Skeletal muscle satellite cell (primary cell): ENCODE data around the gene PROCR.
"Not testable (repeated sequence)": the region's sequence is repeated elsewhere in the genome, so short reads cannot be mapped to it uniquely, and the experiment has no call there.

Experiments
- H3K27me3 ChIP-seq: 2 replicates; pipeline ENCODE4 v1.7.0; 2013; ENCODE audit warnings: low read length; ENCODE audit not compliant: control insufficient read depth, insufficient read depth
- H3K36me3 ChIP-seq: 2 replicates; pipeline ENCODE4 v1.7.0; 2013; ENCODE audit warnings: mild to moderate bottlenecking, control low read depth, low read length; ENCODE audit not compliant: insufficient read depth
- H3K4me1 ChIP-seq: 2 replicates; pipeline ENCODE4 v1.7.0; 2013; ENCODE audit warnings: low read length; ENCODE audit not compliant: control insufficient read depth, insufficient read depth
- H3K4me2 ChIP-seq: 2 replicates; pipeline ENCODE4 v1.7.0; 2013; ENCODE audit warnings: mild to moderate bottlenecking, low read length
- H3K4me3 ChIP-seq: 2 replicates; pipeline ENCODE4 v1.7.0; 2013; ENCODE audit warnings: low read length
- H3K9ac ChIP-seq: 2 replicates; pipeline ENCODE4 v1.7.0; 2013; ENCODE audit warnings: mild to moderate bottlenecking, low read depth, low read length, moderate library complexity
- H3K9me3 ChIP-seq: replicated peaks from 2 replicates; pipeline ENCODE4 v1.7.0; 2013; ENCODE audit warnings: mild to moderate bottlenecking, control low read depth, low read length

Gene PROCR

GRCh38 chr20:35186691-35187289 lies 14.9 kb downstream of the PROCR start:
- not testable (repeated sequence) for H3K4me3 ChIP-seq, H3K9me3 ChIP-seq, H3K4me1 ChIP-seq, H3K9ac ChIP-seq, H3K36me3 ChIP-seq, H3K4me2 ChIP-seq, H3K27me3 ChIP-seq

- H3K9me3 ChIP-seq = no peaks in the 10 kb centered on the region
- no peaks in the 10 kb centered on the region for H3K36me3 ChIP-seq
- H3K9ac ChIP-seq = no peak overlapping the region
- no peak overlapping the region for H3K4me2 ChIP-seq
- H3K27me3 ChIP-seq = peaks cover 7% of the 10 kb centered on the region
- no peaks in the 10 kb centered on the region for H3K4me1 ChIP-seq
- no peak overlapping the region for H3K4me3 ChIP-seq
Measured at GRCh38 chr20:35187584-35188190, 15.8 kb downstream of the PROCR start.

- H3K4me3 ChIP-seq, H3K36me3 ChIP-seq, H3K9ac ChIP-seq, H3K27me3 ChIP-seq, H3K4me2 ChIP-seq, H3K4me1 ChIP-seq, H3K9me3 ChIP-seq: not testable (repeated sequence)
Measured at GRCh38 chr20:35189223-35189622, 17.4 kb downstream of the PROCR start.

GRCh38 chr20:35190556-35190955 lies 18.7 kb downstream of the PROCR start:
- no peaks in the 10 kb centered on the region for H3K4me1 ChIP-seq
- H3K9ac ChIP-seq = no peak overlapping the region
- peaks cover 7% of the 10 kb centered on the region for H3K27me3 ChIP-seq
- H3K4me3 ChIP-seq = no peak overlapping the region
- no peaks in the 10 kb centered on the region for H3K36me3 ChIP-seq
- no peak overlapping the region for H3K4me2 ChIP-seq
- no peaks in the 10 kb centered on the region for H3K9me3 ChIP-seq

GRCh38 chr20:35191419-35192117 lies 19.7 kb downstream of the PROCR start:
- peaks cover 4% of the 10 kb centered on the region for H3K9me3 ChIP-seq
- no peak overlapping the region for H3K4me3 ChIP-seq
- peaks cover 7% of the 10 kb centered on the region for H3K27me3 ChIP-seq
- H3K9ac ChIP-seq = no peak overlapping the region
- no peaks in the 10 kb centered on the region for H3K4me1 ChIP-seq
- H3K36me3 ChIP-seq = no peaks in the 10 kb centered on the region
- no peak overlapping the region for H3K4me2 ChIP-seq

- H3K9me3 ChIP-seq = peaks cover 9% of the 10 kb centered on the region
- H3K27me3 ChIP-seq = peaks cover 7% of the 10 kb centered on the region
- no peak overlapping the region for H3K4me3 ChIP-seq
- no peaks in the 10 kb centered on the region for H3K4me1 ChIP-seq
- no peak overlapping the region for H3K4me2 ChIP-seq
- no peaks in the 10 kb centered on the region for H3K36me3 ChIP-seq
- no peak overlapping the region for H3K9ac ChIP-seq
Measured at GRCh38 chr20:35192118-35192872, 20.4 kb downstream of the PROCR start.

GRCh38 chr20:35193031-35193791 lies 21.3 kb downstream of the PROCR start:
- not testable (repeated sequence) for H3K4me3 ChIP-seq, H3K9ac ChIP-seq, H3K4me2 ChIP-seq, H3K4me1 ChIP-seq, H3K27me3 ChIP-seq, H3K36me3 ChIP-seq, H3K9me3 ChIP-seq

- Histone ChIP-seq H3K4me2 (no peak overlapping the region), H3K36me3 (no peaks in the 10 kb centered on the region), H3K9me3 (peaks cover 15% of the 10 kb centered on the region), H3K4me1 (peaks cover 11% of the 10 kb centered on the region), H3K9ac (no peak overlapping the region), H3K4me3 (no peak overlapping the region), H3K27me3 (no peaks in the 10 kb centered on the region)
Measured at GRCh38 chr20:35196313-35196712, 24.4 kb downstream of the PROCR start.

GRCh38 chr20:35199740-35200139 lies 27.9 kb downstream of the PROCR start:
- Histone ChIP-seq H3K4me2 (peak overlapping the region; percentile 54), H3K9me3 (peaks cover 15% of the 10 kb centered on the region), H3K4me1 (peaks cover 11% of the 10 kb centered on the region), H3K9ac (peak overlapping the region; percentile 36), H3K36me3 (no peaks in the 10 kb centered on the region), H3K27me3 (no peaks in the 10 kb centered on the region), H3K4me3 (peak overlapping the region; percentile 58)

- peaks cover 11% of the 10 kb centered on the region for H3K4me1 ChIP-seq
- H3K27me3 ChIP-seq = no peaks in the 10 kb centered on the region
- H3K4me2 ChIP-seq = peak overlapping the region; percentile 54
- peak overlapping the region; percentile 58 for H3K4me3 ChIP-seq
- peaks cover 15% of the 10 kb centered on the region for H3K9me3 ChIP-seq
- no peaks in the 10 kb centered on the region for H3K36me3 ChIP-seq
- H3K9ac ChIP-seq = peak overlapping the region; percentile 36
Measured at GRCh38 chr20:35200267-35200666, 28.4 kb downstream of the PROCR start.

GRCh38 chr20:35201467-35201866 lies 29.6 kb downstream of the PROCR start:
- H3K4me2 ChIP-seq, H3K9ac ChIP-seq, H3K36me3 ChIP-seq, H3K27me3 ChIP-seq, H3K4me3 ChIP-seq: not testable (repeated sequence)
- peaks cover 12% of the 10 kb centered on the region for H3K9me3 ChIP-seq
- H3K4me1 ChIP-seq = peaks cover 11% of the 10 kb centered on the region
